Coronary artery (tissue), 2 donors: ENCODE results near the gene DLG5.

ENCODE experiments used
- DNase-seq: peaks from one replicate; pipeline ENCODE4 v3.0.0-alpha.2; 2017; ENCODE audit warnings: low spot score
- H3K27ac ChIP-seq, 2 donors: fragments of 200-600 bp; sonication (generic); one replicate each; pipeline ENCODE4 v1.5.1; 2016 to 2019
- H3K4me3 ChIP-seq: fragments of 200-600 bp; sonication (generic); 2 replicates; pipeline ENCODE4 v1.5.1; 2016; ENCODE audit warnings: mild to moderate bottlenecking, moderate library complexity
- TF ChIP-seq, protein P1 (sequence below): fragments of 200-600 bp; sonication (generic); IDR thresholded peaks from one replicate; pipeline ENCODE4 v1.5.1; 2019; ENCODE audit warnings: antibody characterized with exemption

The DLG5 gene

DNA sequence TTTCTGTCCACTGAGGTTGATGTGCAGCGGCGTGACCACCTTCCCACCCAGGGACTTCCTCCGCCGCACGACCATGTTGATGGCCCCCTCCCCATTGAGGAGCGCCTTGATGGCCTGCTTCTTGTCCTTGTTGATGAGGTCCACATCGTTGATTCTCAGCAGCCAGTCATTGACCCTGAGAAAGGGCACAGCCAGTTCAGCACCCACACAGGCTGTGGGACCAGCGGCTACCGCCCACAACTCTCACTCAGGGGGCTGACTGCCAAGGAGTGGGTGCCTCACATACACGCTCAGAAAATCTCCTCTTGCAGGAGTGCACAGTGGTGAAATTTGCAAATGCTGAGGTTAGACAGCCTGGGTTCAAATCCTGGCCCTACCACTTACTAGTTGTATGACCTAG is 97.2 kb downstream of the DLG5 start:
- TF ChIP-seq, protein P1, sequence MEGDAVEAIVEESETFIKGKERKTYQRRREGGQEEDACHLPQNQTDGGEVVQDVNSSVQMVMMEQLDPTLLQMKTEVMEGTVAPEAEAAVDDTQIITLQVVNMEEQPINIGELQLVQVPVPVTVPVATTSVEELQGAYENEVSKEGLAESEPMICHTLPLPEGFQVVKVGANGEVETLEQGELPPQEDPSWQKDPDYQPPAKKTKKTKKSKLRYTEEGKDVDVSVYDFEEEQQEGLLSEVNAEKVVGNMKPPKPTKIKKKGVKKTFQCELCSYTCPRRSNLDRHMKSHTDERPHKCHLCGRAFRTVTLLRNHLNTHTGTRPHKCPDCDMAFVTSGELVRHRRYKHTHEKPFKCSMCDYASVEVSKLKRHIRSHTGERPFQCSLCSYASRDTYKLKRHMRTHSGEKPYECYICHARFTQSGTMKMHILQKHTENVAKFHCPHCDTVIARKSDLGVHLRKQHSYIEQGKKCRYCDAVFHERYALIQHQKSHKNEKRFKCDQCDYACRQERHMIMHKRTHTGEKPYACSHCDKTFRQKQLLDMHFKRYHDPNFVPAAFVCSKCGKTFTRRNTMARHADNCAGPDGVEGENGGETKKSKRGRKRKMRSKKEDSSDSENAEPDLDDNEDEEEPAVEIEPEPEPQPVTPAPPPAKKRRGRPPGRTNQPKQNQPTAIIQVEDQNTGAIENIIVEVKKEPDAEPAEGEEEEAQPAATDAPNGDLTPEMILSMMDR: no peak
- no peak for DNase-seq
- Histone ChIP-seq H3K27ac (no peak overlapping the region), H3K4me3 (no peak overlapping the region)

DNA sequence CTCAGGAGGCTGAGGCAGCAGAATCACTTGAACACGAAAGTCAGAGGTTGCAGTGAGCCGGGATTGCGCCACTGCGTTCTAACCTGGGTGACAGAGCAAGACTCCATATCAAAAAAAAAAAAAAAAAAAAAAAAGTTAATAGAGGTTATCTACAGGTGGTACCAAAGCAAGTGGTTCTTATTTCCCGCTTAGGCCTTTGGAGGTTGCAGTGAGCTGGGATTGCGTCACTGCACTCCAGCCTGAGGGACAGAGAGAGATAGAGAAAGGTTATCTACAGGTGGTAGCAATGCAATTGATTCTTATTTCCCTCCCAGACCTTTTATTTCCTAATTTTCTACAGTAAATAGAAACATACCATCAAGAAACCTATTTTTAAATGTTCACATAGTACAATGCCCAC is 98.2 kb downstream of the DLG5 start:
- H3K27ac ChIP-seq: no peak overlapping the region
- H3K4me3 ChIP-seq: no peak overlapping the region
- TF ChIP-seq, protein P1: no peak
- no peak for DNase-seq

DNA sequence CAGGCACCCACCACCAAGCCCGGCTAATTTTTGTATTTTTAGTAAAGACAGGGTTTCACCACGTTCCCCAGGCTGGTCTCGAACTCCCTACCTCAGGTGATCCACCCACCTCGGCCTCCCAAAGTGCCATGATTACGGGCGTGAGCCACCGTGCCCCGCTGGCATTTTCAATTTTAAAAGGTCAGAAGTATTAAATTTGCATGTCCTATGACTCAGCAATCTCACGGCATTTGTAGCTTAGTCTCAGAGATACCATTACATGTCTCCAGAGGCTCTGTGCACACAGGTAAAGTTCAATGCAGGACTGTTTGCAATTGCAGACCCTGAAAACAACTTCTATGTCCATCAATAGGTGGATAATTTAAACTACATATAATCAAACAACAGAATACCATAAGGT is 99.2 kb downstream of the DLG5 start:
- TF ChIP-seq, protein P1: no peak
- Histone ChIP-seq H3K27ac (no peak overlapping the region), H3K4me3 (no peak overlapping the region)
- DNase-seq: no peak

DNA sequence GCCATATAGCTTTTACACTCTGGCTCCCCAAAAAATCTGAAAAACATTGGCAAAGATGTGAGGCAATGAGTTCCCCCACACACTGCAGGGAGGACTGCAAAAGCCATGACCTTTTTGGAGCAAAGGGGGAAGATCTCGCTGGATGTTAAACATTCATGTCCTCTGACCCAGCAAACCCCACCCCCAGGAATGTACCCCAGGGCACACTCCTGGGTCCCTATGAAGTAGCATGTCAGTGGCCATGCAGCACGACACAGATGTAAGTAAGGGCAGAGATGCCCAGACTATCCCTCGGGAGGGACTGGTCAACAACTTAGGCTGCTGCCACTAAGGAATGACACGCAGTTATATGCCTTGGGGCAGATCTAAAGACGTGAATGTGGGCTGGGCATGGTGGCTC is 100.6 kb downstream of the DLG5 start:
- DNase-seq: no peak
- TF ChIP-seq, protein P1: no peak
- H3K27ac ChIP-seq: no peak overlapping the region
- H3K4me3 ChIP-seq: no peak overlapping the region

DNA sequence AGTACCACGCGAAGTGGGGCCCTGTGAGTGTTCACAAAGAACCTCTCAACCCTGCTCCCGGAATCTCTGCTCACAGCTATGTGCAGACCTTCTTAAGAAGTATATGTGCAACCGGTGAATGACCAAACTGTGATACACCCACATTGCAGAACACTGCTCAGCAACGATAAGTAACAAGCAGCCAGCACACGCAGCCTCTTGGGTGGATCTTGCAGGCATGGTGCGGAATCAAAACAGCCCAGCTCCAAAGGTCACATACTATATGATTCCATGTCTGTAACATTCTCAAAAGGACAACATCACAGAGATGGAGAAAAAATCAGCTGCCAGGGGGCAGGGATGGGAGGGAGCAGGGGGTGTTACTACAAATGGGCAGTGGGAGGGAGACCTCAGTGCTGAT is 101.6 kb downstream of the DLG5 start:
- Histone ChIP-seq H3K4me3 (no peak overlapping the region), H3K27ac (no peak overlapping the region)
- TF ChIP-seq, protein P1: no peak
- DNase-seq: no peak

DNA sequence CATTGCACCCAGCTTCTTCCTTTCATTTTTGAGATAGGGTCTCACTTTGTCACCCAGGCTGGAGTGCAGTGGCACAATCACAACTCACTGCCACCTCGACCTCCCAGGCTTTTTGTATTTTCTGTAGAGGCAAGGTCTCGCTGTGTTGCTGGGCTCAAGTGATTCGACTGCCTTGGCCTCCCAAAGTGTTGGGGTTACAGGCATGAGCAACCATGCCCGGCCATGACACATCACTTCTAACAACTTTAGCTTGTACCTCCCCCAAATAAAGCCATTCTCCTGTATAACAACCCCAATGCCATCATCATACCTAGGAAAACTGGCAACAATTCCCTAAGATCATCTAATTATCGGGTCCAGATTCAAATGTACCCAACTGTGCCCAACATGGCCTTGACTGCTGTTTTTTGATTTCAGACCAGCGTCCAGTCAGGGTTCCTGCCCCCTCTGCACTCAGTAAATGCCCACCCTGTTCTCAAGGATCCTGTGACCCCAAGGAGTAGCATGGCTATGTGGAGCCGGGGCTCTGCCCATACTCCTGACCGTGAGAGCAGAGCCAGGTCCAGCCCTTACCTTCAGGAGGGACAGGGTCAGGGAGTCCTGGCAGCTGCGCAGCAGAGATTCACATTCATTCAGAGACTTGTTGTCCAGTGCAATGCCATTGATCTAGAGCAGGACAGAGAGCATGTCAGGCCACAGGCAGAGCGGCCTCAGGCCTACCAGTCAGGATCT is 102.6 kb downstream of the DLG5 start:
- TF ChIP-seq, protein P1: no peak
- H3K4me3 ChIP-seq: no peak overlapping the region
- H3K27ac ChIP-seq: no peak overlapping the region
- no peak for DNase-seq

DNA sequence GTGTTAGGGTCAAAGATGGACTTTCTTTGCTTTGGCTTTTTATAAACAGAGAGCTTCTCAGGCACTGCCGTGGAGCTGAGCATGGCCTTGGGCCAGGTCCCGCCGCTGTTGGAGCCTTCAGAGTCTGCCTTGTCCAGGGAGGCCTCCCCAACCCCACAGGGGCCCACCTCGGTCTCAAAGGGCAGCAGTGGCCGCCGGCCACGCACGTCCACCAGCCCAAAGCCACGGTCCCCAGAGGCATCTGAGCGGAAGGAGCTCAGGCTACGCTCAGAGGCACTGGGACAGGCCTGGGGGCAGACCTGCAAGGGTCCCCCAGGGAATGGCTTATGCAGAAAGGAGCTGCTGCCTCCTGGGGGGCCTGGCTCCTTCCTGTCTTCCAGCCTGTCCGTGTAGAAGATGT is 105.0 kb downstream of the DLG5 start:
- Histone ChIP-seq H3K4me3 (no peak overlapping the region), H3K27ac (no peak overlapping the region)
- DNase-seq: no peak
- TF ChIP-seq, protein P1: no peak
